Activated naive CD8-positive, alpha-beta T cell treated with anti-CD3 and anti-CD28 coated beads, Interleukin-2, amount 10 ng/mL, durations not matched to agents 7 days and 5 days (primary cell): Measurements from ENCODE around the gene NUP85. TPM values are rescaled to one million over a fixed set of nuclear protein-coding genes. Genes with fewer than 3 reads are reported as not detected.

ENCODE experiments used
- total RNA-seq, 2 experiments: library from RNA; stranded (reverse); gene quantifications; one replicate each; pipeline ENCODE4 v1.2.3, GENCODE V29; 2021

The NUP85 gene
- total RNA-seq, 2 experiments from 2014 or later, result 154 to 167 TPM

Other genes starting within 250 kb of the NUP85 start
- gene HID1, start 232.9 kb upstream of the NUP85 start, total RNA-seq, result 1 to 10 TPM; 3.6 to 3.9 TPM
- under 1 TPM; 0.11 to 0.14 TPM for gene CDR2L, start 218.0 kb upstream of the NUP85 start, total RNA-seq
- gene MRPL58, start 193.0 kb upstream of the NUP85 start, total RNA-seq, result 10 to 100 TPM; 32.2 to 36.2 TPM
- gene ATP5PD, start 158.7 kb upstream of the NUP85 start, total RNA-seq, result 100 to 1,000 TPM; 196 to 199 TPM
- 10 to 100 TPM; 20.4 to 22.4 TPM for gene KCTD2, start 158.5 kb upstream of the NUP85 start, total RNA-seq
- 10 to 100 TPM in 1 of 2 experiments, 1 to 10 TPM in 1; 9.1 to 11.0 TPM for gene SLC16A5, start 117.7 kb upstream of the NUP85 start, total RNA-seq
- gene ARMC7, start 95.7 kb upstream of the NUP85 start, total RNA-seq, result 10 to 100 TPM; 16.2 to 17.6 TPM
- 10 to 100 TPM; 69.9 to 70.8 TPM for gene NT5C, start 73.9 kb upstream of the NUP85 start, total RNA-seq
- 100 to 1,000 TPM; 194 to 213 TPM for gene JPT1, start 51.2 kb upstream of the NUP85 start, total RNA-seq
- 100 to 1,000 TPM; 470 to 500 TPM for gene SUMO2, start 22.7 kb upstream of the NUP85 start, total RNA-seq
- gene GGA3, start 55.9 kb downstream of the NUP85 start, total RNA-seq, result 10 to 100 TPM; 92.9 to 95.2 TPM
- gene MRPS7, start 56.2 kb downstream of the NUP85 start, total RNA-seq, result 10 to 100 TPM; 34.0 to 36.1 TPM
- gene MIF4GD, start 65.6 kb downstream of the NUP85 start, total RNA-seq, result 10 to 100 TPM; 44.4 to 44.8 TPM
- gene SLC25A19, start 83.8 kb downstream of the NUP85 start, total RNA-seq, result 10 to 100 TPM; 26.7 to 27.9 TPM
- gene GRB2, start 200.0 kb downstream of the NUP85 start, total RNA-seq, result 100 to 1,000 TPM; 149 to 155 TPM